Lower leg skin (tissue), 3 donors: ENCODE results near the gene MIGA1.

Experiments
- CTCF ChIP-seq, 3 donors: fragments of 450-650 bp; IDR thresholded peaks; one replicate each; pipeline ENCODE4 v1.5.1; 2016; ENCODE audit warnings: antibody characterized with exemption in 3 of 3, mild to moderate bottlenecking in 3 of 3, moderate library complexity in 2 of 3
- POLR2A ChIP-seq, 2 donors: fragments of 450-650 bp; IDR thresholded peaks; one replicate each; pipeline ENCODE4 v1.6.1; 2016 to 2017; ENCODE audit warnings: antibody characterized with exemption in 2 of 2, mild to moderate bottlenecking in 1 of 2, moderate library complexity in 1 of 2

DNA sequence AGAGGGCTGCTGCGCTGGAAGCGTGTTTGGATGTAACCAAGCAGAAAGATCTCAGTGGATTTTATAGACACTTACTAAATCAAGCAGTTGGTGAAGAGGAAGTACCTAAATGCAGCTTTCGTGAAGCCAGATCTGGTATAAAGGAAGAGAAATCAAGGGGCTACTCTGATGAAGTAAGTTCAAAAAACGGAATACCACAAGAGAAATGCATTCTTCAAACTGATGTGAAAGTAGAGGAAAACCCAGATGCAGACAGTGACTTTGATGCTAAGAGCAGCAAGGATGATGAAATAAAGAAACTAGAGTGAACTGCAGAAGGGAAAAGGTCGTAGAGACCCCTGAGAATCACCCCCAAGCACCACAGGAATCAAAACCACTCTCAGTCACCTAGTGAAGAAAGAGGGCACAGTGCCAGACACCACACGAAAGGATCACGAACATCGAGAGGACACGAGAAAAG is 68.2 kb downstream of the MIGA1 start:
- TF ChIP-seq CTCF (IDR thresholded peaks at IDR 0.05) (no peak), POLR2A (IDR thresholded peaks at IDR 0.05) (no peak)
